ENCODE data around the gene ATP1A2. TPM values are rescaled to one million over a fixed set of nuclear protein-coding genes. Genes with fewer than 3 reads are reported as not detected.

ATP1A2 gene
- total and polyA plus RNA-seq, 2 experiments from 2014 or later: 4.9 to 17.7 TPM

DNA sequence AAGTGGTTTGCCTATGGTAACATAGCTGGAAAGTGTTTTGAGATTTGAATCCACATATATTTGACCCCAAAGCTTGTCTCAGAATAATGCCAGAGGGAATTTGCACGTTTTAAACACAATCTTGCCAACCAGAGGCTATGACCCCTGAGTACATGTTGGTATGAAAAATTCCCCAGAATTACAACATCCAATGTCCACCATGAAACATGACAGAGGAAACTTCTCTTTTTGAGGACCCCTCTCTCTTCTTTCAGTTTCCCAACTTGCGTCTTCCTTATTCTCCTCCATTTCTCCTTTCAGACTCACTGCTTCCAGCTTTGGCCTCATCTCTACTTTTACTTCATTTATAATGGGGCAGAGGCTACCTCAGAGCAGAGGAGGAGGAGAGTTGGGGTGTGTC lies 39.7 kb upstream of the ATP1A2 start (continued):
- TF ChIP-seq, protein P1, sequence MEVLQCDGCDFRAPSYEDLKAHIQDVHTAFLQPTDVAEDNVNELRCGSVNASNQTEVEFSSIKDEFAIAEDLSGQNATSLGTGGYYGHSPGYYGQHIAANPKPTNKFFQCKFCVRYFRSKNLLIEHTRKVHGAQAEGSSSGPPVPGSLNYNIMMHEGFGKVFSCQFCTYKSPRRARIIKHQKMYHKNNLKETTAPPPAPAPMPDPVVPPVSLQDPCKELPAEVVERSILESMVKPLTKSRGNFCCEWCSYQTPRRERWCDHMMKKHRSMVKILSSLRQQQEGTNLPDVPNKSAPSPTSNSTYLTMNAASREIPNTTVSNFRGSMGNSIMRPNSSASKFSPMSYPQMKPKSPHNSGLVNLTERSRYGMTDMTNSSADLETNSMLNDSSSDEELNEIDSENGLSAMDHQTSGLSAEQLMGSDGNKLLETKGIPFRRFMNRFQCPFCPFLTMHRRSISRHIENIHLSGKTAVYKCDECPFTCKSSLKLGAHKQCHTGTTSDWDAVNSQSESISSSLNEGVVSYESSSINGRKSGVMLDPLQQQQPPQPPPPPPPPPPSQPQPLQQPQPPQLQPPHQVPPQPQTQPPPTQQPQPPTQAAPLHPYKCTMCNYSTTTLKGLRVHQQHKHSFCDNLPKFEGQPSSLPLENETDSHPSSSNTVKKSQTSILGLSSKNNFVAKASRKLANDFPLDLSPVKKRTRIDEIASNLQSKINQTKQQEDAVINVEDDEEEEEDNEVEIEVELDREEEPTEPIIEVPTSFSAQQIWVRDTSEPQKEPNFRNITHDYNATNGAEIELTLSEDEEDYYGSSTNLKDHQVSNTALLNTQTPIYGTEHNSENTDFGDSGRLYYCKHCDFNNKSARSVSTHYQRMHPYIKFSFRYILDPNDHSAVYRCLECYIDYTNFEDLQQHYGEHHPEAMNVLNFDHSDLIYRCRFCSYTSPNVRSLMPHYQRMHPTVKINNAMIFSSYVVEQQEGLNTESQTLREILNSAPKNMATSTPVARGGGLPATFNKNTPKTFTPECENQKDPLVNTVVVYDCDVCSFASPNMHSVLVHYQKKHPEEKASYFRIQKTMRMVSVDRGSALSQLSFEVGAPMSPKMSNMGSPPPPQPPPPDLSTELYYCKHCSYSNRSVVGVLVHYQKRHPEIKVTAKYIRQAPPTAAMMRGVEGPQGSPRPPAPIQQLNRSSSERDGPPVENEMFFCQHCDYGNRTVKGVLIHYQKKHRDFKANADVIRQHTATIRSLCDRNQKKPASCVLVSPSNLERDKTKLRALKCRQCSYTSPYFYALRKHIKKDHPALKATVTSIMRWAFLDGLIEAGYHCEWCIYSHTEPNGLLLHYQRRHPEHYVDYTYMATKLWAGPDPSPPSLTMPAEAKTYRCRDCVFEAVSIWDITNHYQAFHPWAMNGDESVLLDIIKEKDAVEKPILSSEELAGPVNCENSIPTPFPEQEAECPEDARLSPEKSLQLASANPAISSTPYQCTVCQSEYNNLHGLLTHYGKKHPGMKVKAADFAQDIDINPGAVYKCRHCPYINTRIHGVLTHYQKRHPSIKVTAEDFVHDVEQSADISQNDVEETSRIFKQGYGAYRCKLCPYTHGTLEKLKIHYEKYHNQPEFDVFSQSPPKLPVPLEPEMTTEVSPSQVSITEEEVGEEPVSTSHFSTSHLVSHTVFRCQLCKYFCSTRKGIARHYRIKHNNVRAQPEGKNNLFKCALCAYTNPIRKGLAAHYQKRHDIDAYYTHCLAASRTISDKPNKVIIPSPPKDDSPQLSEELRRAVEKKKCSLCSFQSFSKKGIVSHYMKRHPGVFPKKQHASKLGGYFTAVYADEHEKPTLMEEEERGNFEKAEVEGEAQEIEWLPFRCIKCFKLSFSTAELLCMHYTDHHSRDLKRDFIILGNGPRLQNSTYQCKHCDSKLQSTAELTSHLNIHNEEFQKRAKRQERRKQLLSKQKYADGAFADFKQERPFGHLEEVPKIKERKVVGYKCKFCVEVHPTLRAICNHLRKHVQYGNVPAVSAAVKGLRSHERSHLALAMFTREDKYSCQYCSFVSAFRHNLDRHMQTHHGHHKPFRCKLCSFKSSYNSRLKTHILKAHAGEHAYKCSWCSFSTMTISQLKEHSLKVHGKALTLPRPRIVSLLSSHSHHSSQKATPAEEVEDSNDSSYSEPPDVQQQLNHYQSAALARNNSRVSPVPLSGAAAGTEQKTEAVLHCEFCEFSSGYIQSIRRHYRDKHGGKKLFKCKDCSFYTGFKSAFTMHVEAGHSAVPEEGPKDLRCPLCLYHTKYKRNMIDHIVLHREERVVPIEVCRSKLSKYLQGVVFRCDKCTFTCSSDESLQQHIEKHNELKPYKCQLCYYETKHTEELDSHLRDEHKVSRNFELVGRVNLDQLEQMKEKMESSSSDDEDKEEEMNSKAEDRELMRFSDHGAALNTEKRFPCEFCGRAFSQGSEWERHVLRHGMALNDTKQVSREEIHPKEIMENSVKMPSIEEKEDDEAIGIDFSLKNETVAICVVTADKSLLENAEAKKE (CRISPR knock-in tag; IDR thresholded peaks at IDR 0.05): no peak
- no peak for TF ChIP-seq POLR2AphosphoS5 (IDR thresholded peaks at IDR 0.05; ENCODE audit: low read depth)
- no peak for TF ChIP-seq NANOG (IDR thresholded peaks at IDR 0.05; ENCODE audit: borderline replicate concordance)
- TF ChIP-seq STAT1 (IDR thresholded peaks at IDR 0.05; ENCODE audit: unreplicated experiment): no peak
- TF ChIP-seq ZNF114 (CRISPR knock-in tag; IDR thresholded peaks at IDR 0.05): no peak

DNA sequence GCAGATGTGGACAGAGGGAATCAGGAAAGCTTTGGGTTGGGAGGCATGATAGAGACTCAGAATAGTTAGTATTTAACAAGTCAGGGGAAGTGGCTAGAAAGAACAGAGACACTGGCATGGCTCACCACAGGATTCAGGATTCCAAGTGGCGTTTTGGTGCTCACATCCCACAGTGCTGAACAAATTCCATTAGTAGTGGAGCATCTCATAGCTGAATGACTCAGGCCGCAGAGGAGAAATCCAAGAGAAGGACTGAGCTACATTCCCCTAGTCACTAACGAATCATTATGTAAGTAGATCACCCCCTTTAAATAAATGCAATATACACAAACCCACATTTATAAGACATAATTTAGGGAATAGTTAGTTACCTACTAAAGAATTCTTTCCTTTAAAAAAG lies 39.3 kb upstream of the ATP1A2 start:
- H3K36me3 ChIP-seq (ENCODE audit: insufficient read depth): no peaks in the 10 kb centered on the region
- Mint-ChIP-seq H3K9me3 (no peaks in the 10 kb centered on the region), H3K27me3 (ENCODE audit: insufficient read depth, low read depth, poor library complexity) (peaks cover 6% of the 10 kb centered on the region), H3K36me3 (ENCODE audit: low read depth) (no peaks in the 10 kb centered on the region), H3K27ac (no peak overlapping the region), H3K4me1 (peaks cover 2% of the 10 kb centered on the region; the same call in 2 of the 3 replicates), H3K4me3 (no peak overlapping the region)
- no peak overlapping the region for H3K4me2 ChIP-seq
- H2AFZ ChIP-seq: 0 out of 2 replicates have a peak overlapping the region, but pooled peaks have one; percentile 35
- no peak overlapping the region for H3K27ac ChIP-seq (ENCODE audit: low read depth)
- peaks cover 46% of the 10 kb centered on the region for H3K27me3 ChIP-seq (ENCODE audit: insufficient read depth)
- H3K4me1 ChIP-seq (ENCODE audit: insufficient read depth): peaks cover 1% of the 10 kb centered on the region
- no peaks in the 10 kb centered on the region for H3K79me2 ChIP-seq (replicated peaks; ENCODE audit: insufficient read depth)
- peaks cover 2% of the 10 kb centered on the region; the same call in 1 of the 2 replicates for H3F3A ChIP-seq (replicated peaks; ENCODE audit: low read depth)
- H3K4me3 ChIP-seq: no peak overlapping the region
- H4K20me1 ChIP-seq (replicated peaks; ENCODE audit: insufficient read depth): no peaks in the 10 kb centered on the region
- ATAC-seq: no peak
- no peak for DNase-seq (ENCODE audit: low spot score)
- H3K9me2 ChIP-seq (ENCODE audit: insufficient read depth): no peaks in the 10 kb centered on the region
- no peak for TF ChIP-seq CREB1 (CRISPR knock-in tag; IDR thresholded peaks at IDR 0.05; ENCODE audit: low read depth)
- TF ChIP-seq EZH2 (IDR thresholded peaks at IDR 0.05; ENCODE audit: low read depth, unreplicated experiment): no peak
- no peak for TF ChIP-seq ZNF331 (CRISPR knock-in tag; IDR thresholded peaks at IDR 0.05; ENCODE audit: low read depth)
- TF ChIP-seq, protein P1 (CRISPR knock-in tag; IDR thresholded peaks at IDR 0.05): no peak
- no peak for TF ChIP-seq POLR2AphosphoS5 (IDR thresholded peaks at IDR 0.05; ENCODE audit: low read depth)
- no peak for TF ChIP-seq JUNB (IDR thresholded peaks at IDR 0.05; ENCODE audit: unreplicated experiment)
- no peak for TF ChIP-seq ZNF114 (CRISPR knock-in tag; IDR thresholded peaks at IDR 0.05)
- no peak for TF ChIP-seq NANOG (IDR thresholded peaks at IDR 0.05; ENCODE audit: borderline replicate concordance)
- TF ChIP-seq EZH2phosphoT487 (IDR thresholded peaks at IDR 0.05; ENCODE audit: unreplicated experiment): no peak
